Endothelial cell of umbilical vein (primary cell): Measurements from ENCODE around the gene RAB3C. TPM values are rescaled to one million over a fixed set of nuclear protein-coding genes. Genes with fewer than 3 reads are reported as not detected.

Experiments used
- BruUV-seq: library from RNA; stranded (reverse); fragments of 400-500 nt; replicated peaks from 2 replicates; lab custom pipeline; 2021; lab: Mats Ljungman, UMichigan
- CTCF ChIA-PET: fragments of 300-600, 350-600 bp; sonication (Branson Sonifier 250); formaldehyde crosslinking; loops from one replicate; lab custom pipeline; 2021; ENCODE audit warnings: antibody characterized with exemption, inconsistent platforms; lab: Charles Lee
- POLR2A ChIA-PET: fragments of 300-600, 350-600 bp; sonication (Branson Sonifier 250); formaldehyde crosslinking; loops from one replicate; lab custom pipeline; 2021; ENCODE audit warnings: antibody characterized with exemption, inconsistent platforms; lab: Charles Lee
- DNase-seq: peaks from one replicate; pipeline ENCODE4 v3.0.0-alpha.2; 2011; ENCODE audit warnings: low read depth, low spot score
- FAIRE-seq: peaks from 2 replicates; lab custom pipeline; 2011; peaks lifted over from hg19 to GRCh38; lab: Jason Lieb, UNC
- H2AFZ ChIP-seq: 2 replicates; pipeline ENCODE4 v1.6.0; 2012; ENCODE audit warnings: low read depth, low read length, control low read depth, inconsistent platforms
- H3K27ac ChIP-seq: 2 replicates; pipeline ENCODE4 v1.5.1; 2011; ENCODE audit warnings: low read depth, mild to moderate bottlenecking, control low read depth, low read length, moderate library complexity; ENCODE audit not compliant: insufficient read depth
- H3K27me3 ChIP-seq, 2 experiments: 2 replicates each; pipeline versions ENCODE4 v1.6.0 to v1.6.1; 2011; ENCODE audit warnings: low read length in 2 of 2, mixed read lengths in 1 of 2; ENCODE audit not compliant: control insufficient read depth in 2 of 2, insufficient read depth in 2 of 2
- H3K36me3 ChIP-seq, 2 experiments: 2 replicates in 1 of 2; 3 replicates in 1 of 2; pipeline ENCODE4 v1.5.1; 2011; ENCODE audit warnings: low read length in 2 of 2, mild to moderate bottlenecking in 1 of 2, moderate library complexity in 1 of 2; ENCODE audit not compliant: control insufficient read depth in 2 of 2, insufficient read depth in 2 of 2; ENCODE audit errors: extremely low read depth in 1 of 2
- H3K4me1 ChIP-seq: 3 replicates; pipeline ENCODE4 v1.5.1; 2011; ENCODE audit warnings: mild to moderate bottlenecking, low read length; ENCODE audit not compliant: control insufficient read depth, insufficient read depth; ENCODE audit errors: extremely low read depth
- H3K4me2 ChIP-seq: 2 replicates; pipeline ENCODE4 v1.6.1; 2011; ENCODE audit warnings: low read length, control low read depth, mixed read lengths; ENCODE audit not compliant: insufficient read depth
- H3K4me3 ChIP-seq, 3 experiments: fragments of 200-600 bp in 1 of 3; sonication (generic), shearing (Covaris generic) in 1 of 3; replicated peaks in 1 of 3; 2 replicates each; pipeline ENCODE4 v1.5.1; 2011 to 2016; ENCODE audit warnings: control low read depth in 3 of 3, low read length in 3 of 3, mild to moderate bottlenecking in 2 of 3, inconsistent platforms in 1 of 3, low read depth in 1 of 3, moderate library complexity in 1 of 3; ENCODE audit not compliant: insufficient read depth in 1 of 3
- H3K79me2 ChIP-seq: 2 replicates; pipeline ENCODE4 v1.6.0; 2012; ENCODE audit warnings: low read length, inconsistent platforms; ENCODE audit not compliant: control insufficient read depth, insufficient read depth
- H3K9ac ChIP-seq: replicated peaks from 2 replicates; pipeline ENCODE3; 2011; ENCODE audit warnings: low read length, control low read depth; ENCODE audit not compliant: insufficient read depth; ENCODE audit errors: extremely low read depth
- H3K9me1 ChIP-seq: replicated peaks from 3 replicates; pipeline ENCODE4 v1.6.0; 2011; ENCODE audit warnings: mild to moderate bottlenecking, low read length; ENCODE audit not compliant: control insufficient read depth, insufficient read depth; ENCODE audit errors: extremely low read depth
- H3K9me3 ChIP-seq: replicated peaks from 2 replicates; pipeline ENCODE4 v1.5.1; 2012; ENCODE audit warnings: low read length, inconsistent platforms; ENCODE audit not compliant: control insufficient read depth, insufficient read depth
- H4K20me1 ChIP-seq: replicated peaks from 2 replicates; pipeline ENCODE3; 2011; ENCODE audit warnings: mild to moderate bottlenecking, low read length; ENCODE audit not compliant: control insufficient read depth, insufficient read depth; ENCODE audit errors: extremely low read depth
- EZH2 ChIP-seq: IDR thresholded peaks from 2 replicates; pipeline ENCODE4 v1.6.1; 2012; ENCODE audit warnings: borderline replicate concordance, low read depth, mild to moderate bottlenecking, moderate library complexity, low read length, inconsistent platforms; ENCODE audit not compliant: severe bottlenecking
- FOS ChIP-seq: IDR thresholded peaks from 2 replicates; pipeline ENCODE4 v1.6.1; 2011; ENCODE audit warnings: mild to moderate bottlenecking, low read length, moderate library complexity, borderline replicate concordance; ENCODE audit not compliant: insufficient read depth
- GATA2 ChIP-seq: IDR thresholded peaks from 2 replicates; pipeline ENCODE4 v1.7.0; 2011; ENCODE audit warnings: low read depth, mild to moderate bottlenecking, moderate library complexity, mixed read lengths, low read length; ENCODE audit not compliant: insufficient read length, insufficient read depth
- JUN ChIP-seq: IDR thresholded peaks from 2 replicates; pipeline ENCODE4 v1.6.1; 2011; ENCODE audit warnings: borderline replicate concordance, low read depth; ENCODE audit not compliant: insufficient read length, insufficient read depth
- MAX ChIP-seq: IDR thresholded peaks from 2 replicates; pipeline ENCODE4 v1.6.1; 2011; ENCODE audit not compliant: insufficient read depth, insufficient read length
- MYC ChIP-seq: IDR thresholded peaks from one replicate; pipeline ENCODE4 v1.6.1; 2011; ENCODE audit warnings: mild to moderate bottlenecking, low read depth, low read length
- POLR2A ChIP-seq: IDR thresholded peaks from 2 replicates; pipeline ENCODE4 v1.6.1; 2012; ENCODE audit warnings: low read depth, mild to moderate bottlenecking, control low read depth, low read length
- POLR2AphosphoS5 ChIP-seq: IDR thresholded peaks from 2 replicates; pipeline ENCODE4 v1.6.1; 2012; ENCODE audit warnings: low read depth, mild to moderate bottlenecking, control low read depth, low read length, moderate library complexity; ENCODE audit not compliant: insufficient read depth
- dilution Hi-C: fragments of 300-500 bp; cut with MboI; formaldehyde crosslinking; loops from one replicate; pipeline ENCODE4 v1.15.0; 2019; ENCODE audit warnings: low sequenced_read_pairs; ENCODE audit not compliant: extremely low pct_ligation_motif_present
- intact Hi-C: fragments of 100-400 bp; cut with micrococcal nuclease; formaldehyde crosslinking; loops from one replicate; pipeline ENCODE4 v1.10.0; 2022
- polyA plus RNA-seq, 4 experiments: library from polyadenylated mRNA; depleted of rRNA in 3 of 4; stranded (reverse) in 3 of 4; unstranded in 1 of 4; fragments of >200 nt; gene quantifications; 2 replicates each; pipeline versions ENCODE4 v1.2.1 to v1.2.3, GENCODE V29; 2011 to 2012; ENCODE audit warnings: missing spikeins in 1 of 4
- total RNA-seq: library from RNA; stranded (reverse); gene quantifications from 2 replicates; pipeline ENCODE4 v1.2.3, GENCODE V29; 2021
- TF ChIP-seq, protein P1 (sequence below), 2 donors: IDR thresholded peaks; 1 replicate in 1 of 2; 2 replicates in 1 of 2; pipeline ENCODE4 v1.5.1; 2011; ENCODE audit warnings: low read length in 2 of 2, mild to moderate bottlenecking in 2 of 2, moderate library complexity in 2 of 2, control low read depth in 1 of 2, inconsistent platforms in 1 of 2, low read depth in 1 of 2; ENCODE audit not compliant: insufficient read depth in 1 of 2; ENCODE audit errors: extremely low read depth in 1 of 2

RAB3C gene
- total and polyA plus RNA-seq, 2 donors (not counting 3 experiments of a cell fraction or from before 2014, with no cell fraction given) = 0.04 to 0.66 TPM

DNA sequence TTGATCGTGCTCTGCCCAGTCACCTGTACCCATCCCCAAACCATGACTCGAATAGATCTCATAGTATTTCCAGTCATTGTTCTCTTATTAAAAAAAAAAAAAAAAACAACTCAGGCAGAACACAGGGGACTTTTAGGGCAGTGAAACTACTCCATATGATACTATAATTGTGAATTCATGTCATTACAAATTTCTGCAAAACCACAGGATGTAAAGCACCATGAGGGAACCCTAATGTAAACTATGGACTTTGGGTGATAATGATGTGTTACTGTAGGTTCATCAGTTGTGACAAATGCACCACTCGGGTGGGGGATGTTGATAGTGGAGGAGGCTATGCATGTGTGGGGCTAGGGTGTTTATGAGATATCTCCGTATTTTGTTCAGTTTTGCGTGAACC lies 133.8 kb downstream of the RAB3C start:
- no peak overlapping the region for H3K9ac ChIP-seq
- dilution Hi-C loops = no loop called here
- BruUV-seq = no TSS peak
- no peaks in the 10 kb centered on the region for H3K36me3 ChIP-seq
- H2AFZ ChIP-seq = no peak overlapping the region
- H3K9me3 ChIP-seq = no peaks in the 10 kb centered on the region
- no peaks in the 10 kb centered on the region for H3K9me1 ChIP-seq
- FAIRE-seq = no peak
- no peaks in the 10 kb centered on the region for H3K4me1 ChIP-seq
- H3K79me2 ChIP-seq = no peaks in the 10 kb centered on the region
- CTCF ChIA-PET = no interaction called here
- no peak overlapping the region for H3K4me2 ChIP-seq
- no peak overlapping the region for H3K27ac ChIP-seq
- POLR2A ChIA-PET = no interaction called here
- H3K27me3 ChIP-seq = no peaks in the 10 kb centered on the region
- no peak for DNase-seq
- H3K4me3 ChIP-seq = no peak overlapping the region
- no peaks in the 10 kb centered on the region for H4K20me1 ChIP-seq
- TF ChIP-seq MAX (no peak), POLR2AphosphoS5 (no peak), JUN (no peak), GATA2 (no peak), EZH2 (no peak), MYC (no peak), FOS (no peak), POLR2A (no peak)
- TF ChIP-seq, protein P1, sequence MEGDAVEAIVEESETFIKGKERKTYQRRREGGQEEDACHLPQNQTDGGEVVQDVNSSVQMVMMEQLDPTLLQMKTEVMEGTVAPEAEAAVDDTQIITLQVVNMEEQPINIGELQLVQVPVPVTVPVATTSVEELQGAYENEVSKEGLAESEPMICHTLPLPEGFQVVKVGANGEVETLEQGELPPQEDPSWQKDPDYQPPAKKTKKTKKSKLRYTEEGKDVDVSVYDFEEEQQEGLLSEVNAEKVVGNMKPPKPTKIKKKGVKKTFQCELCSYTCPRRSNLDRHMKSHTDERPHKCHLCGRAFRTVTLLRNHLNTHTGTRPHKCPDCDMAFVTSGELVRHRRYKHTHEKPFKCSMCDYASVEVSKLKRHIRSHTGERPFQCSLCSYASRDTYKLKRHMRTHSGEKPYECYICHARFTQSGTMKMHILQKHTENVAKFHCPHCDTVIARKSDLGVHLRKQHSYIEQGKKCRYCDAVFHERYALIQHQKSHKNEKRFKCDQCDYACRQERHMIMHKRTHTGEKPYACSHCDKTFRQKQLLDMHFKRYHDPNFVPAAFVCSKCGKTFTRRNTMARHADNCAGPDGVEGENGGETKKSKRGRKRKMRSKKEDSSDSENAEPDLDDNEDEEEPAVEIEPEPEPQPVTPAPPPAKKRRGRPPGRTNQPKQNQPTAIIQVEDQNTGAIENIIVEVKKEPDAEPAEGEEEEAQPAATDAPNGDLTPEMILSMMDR (IDR thresholded peaks at IDR 0.05; ENCODE audit: extremely low read depth in 1 of 2, insufficient read depth in 1 of 2, low read depth in 1 of 2, low read length in 2 of 2) = no peak
- intact Hi-C loops = no loop called here
